IMR-90 (cell line): ENCODE data around the gene RIMS4. TPM values are rescaled to one million over a fixed set of nuclear protein-coding genes. Genes with fewer than 3 reads are reported as not detected.

Experiments used
- ATAC-seq: fragments of 200-7000 bp; cut with Tn5 transposase; 2 replicates; pipeline ENCODE4 v1.9.1; 2020; ENCODE audit warnings: low read depth, mild to moderate bottlenecking, moderate library complexity
- BruUV-seq: library from RNA; stranded (reverse); fragments of 400-500 nt; replicated peaks from 2 replicates; lab custom pipeline; 2021; lab: Mats Ljungman, UMichigan
- CTCF ChIA-PET: fragments of 300-600 bp; formaldehyde crosslinking; extraction: SDS; loops from one replicate; lab custom pipeline; 2021; ENCODE audit warnings: antibody characterized with exemption; lab: Yijun Ruan, JAX
- POLR2A ChIA-PET: fragments of 300-600 bp; sonication (Branson Sonifier 250); formaldehyde crosslinking; loops from one replicate; lab custom pipeline; 2022; ENCODE audit warnings: antibody characterized with exemption; ENCODE audit not compliant: unreplicated experiment; lab: Charles Lee
- DNase-seq: peaks from one replicate; pipeline ENCODE4 v3.0.0; 2013
- H2AFZ ChIP-seq: replicated peaks from 2 replicates; pipeline ENCODE3; 2013; ENCODE audit warnings: low read length, mild to moderate bottlenecking; ENCODE audit not compliant: poor library complexity
- H2AK5ac ChIP-seq: 2 replicates; pipeline ENCODE4 v1.6.1; 2013; ENCODE audit warnings: low read depth, low read length, inconsistent platforms
- H2AK9ac ChIP-seq: replicated peaks from 2 replicates; pipeline ENCODE3; 2013; ENCODE audit warnings: mild to moderate bottlenecking, low read depth, low read length, moderate library complexity; ENCODE audit not compliant: poor library complexity
- H2BK120ac ChIP-seq: 2 replicates; pipeline ENCODE4 v1.6.1; 2013; ENCODE audit warnings: low read depth, low read length, inconsistent platforms
- H2BK15ac ChIP-seq: 3 replicates; pipeline ENCODE4 v1.6.1; 2013; ENCODE audit warnings: low read depth, low read length, inconsistent platforms
- H2BK20ac ChIP-seq: 2 replicates; pipeline ENCODE4 v1.6.1; 2013; ENCODE audit warnings: low read depth, mild to moderate bottlenecking, inconsistent platforms, low read length, moderate library complexity
- H2BK5ac ChIP-seq: 2 replicates; pipeline ENCODE4 v1.6.1; 2013; ENCODE audit warnings: mild to moderate bottlenecking, low read depth, low read length, inconsistent platforms; ENCODE audit not compliant: poor library complexity, severe bottlenecking
- H3K14ac ChIP-seq: replicated peaks from 2 replicates; pipeline ENCODE4 v1.6.1; 2013; ENCODE audit warnings: low read depth, low read length, inconsistent platforms
- H3K18ac ChIP-seq: 2 replicates; pipeline ENCODE4 v1.6.1; 2013; ENCODE audit warnings: low read depth, low read length, control low read depth
- H3K23ac ChIP-seq: 2 replicates; pipeline ENCODE4 v1.6.1; 2013; ENCODE audit warnings: low read depth, low read length, inconsistent platforms
- H3K27ac ChIP-seq: 2 replicates; pipeline ENCODE4 v1.5.1; 2013; ENCODE audit warnings: mild to moderate bottlenecking, control low read depth, low read length; ENCODE audit not compliant: insufficient read depth
- H3K27me3 ChIP-seq: 2 replicates; pipeline ENCODE4 v1.6.1; 2013; ENCODE audit warnings: low read length; ENCODE audit not compliant: control insufficient read depth, insufficient read depth
- H3K36me3 ChIP-seq: 2 replicates; pipeline ENCODE4 v1.6.1; 2013; ENCODE audit warnings: low read length, mixed read lengths; ENCODE audit not compliant: control insufficient read depth, insufficient read depth
- H3K4ac ChIP-seq: 2 replicates; pipeline ENCODE4 v1.6.1; 2013; ENCODE audit warnings: low read depth, low read length, inconsistent platforms
- H3K4me1 ChIP-seq: 2 replicates; pipeline ENCODE4 v1.6.1; 2013; ENCODE audit warnings: low read length, mixed read lengths; ENCODE audit not compliant: control insufficient read depth, insufficient read depth
- H3K4me2 ChIP-seq: 2 replicates; pipeline ENCODE4 v1.6.1; 2013; ENCODE audit warnings: low read depth, mild to moderate bottlenecking, control low read depth, low read length, moderate library complexity
- H3K4me3 ChIP-seq: 2 replicates; pipeline ENCODE4 v1.5.1; 2013; ENCODE audit warnings: low read depth, mild to moderate bottlenecking, control low read depth, low read length, moderate library complexity; ENCODE audit not compliant: insufficient read depth
- H3K56ac ChIP-seq: 2 replicates; pipeline ENCODE4 v1.6.1; 2013; ENCODE audit warnings: low read length, inconsistent platforms; ENCODE audit not compliant: insufficient read depth; ENCODE audit errors: extremely low read depth
- H3K79me1 ChIP-seq, 2 experiments: 2 replicates each; pipeline ENCODE4 v1.6.1; 2013; ENCODE audit warnings: low read length in 2 of 2, inconsistent platforms in 1 of 2, low read depth in 1 of 2
- H3K9ac ChIP-seq: 2 replicates; pipeline ENCODE4 v1.6.1; 2013; ENCODE audit warnings: low read depth, low read length, control low read depth
- H3K9me1 ChIP-seq: 2 replicates; pipeline ENCODE4 v1.6.1; 2013; ENCODE audit warnings: low read length, inconsistent platforms; ENCODE audit not compliant: insufficient read depth
- H3K9me3 ChIP-seq: 2 replicates; pipeline ENCODE4 v1.6.1; 2013; ENCODE audit warnings: low read length; ENCODE audit not compliant: control insufficient read depth, insufficient read depth
- H4K20me1 ChIP-seq: 2 replicates; pipeline ENCODE4 v1.6.1; 2013; ENCODE audit warnings: low read length, inconsistent platforms; ENCODE audit not compliant: insufficient read depth
- H4K5ac ChIP-seq: 2 replicates; pipeline ENCODE4 v1.6.1; 2013; ENCODE audit warnings: mild to moderate bottlenecking, low read depth, low read length, control low read depth
- H4K8ac ChIP-seq, 2 experiments: 2 replicates each; pipeline ENCODE4 v1.6.1; 2013; ENCODE audit warnings: low read depth in 2 of 2, low read length in 2 of 2, control low read depth in 1 of 2, inconsistent platforms in 1 of 2
- H4K91ac ChIP-seq: 2 replicates; pipeline ENCODE4 v1.6.1; 2013; ENCODE audit warnings: low read depth, low read length, inconsistent platforms; ENCODE audit not compliant: insufficient read depth
- CEBPB ChIP-seq: IDR thresholded peaks from 2 replicates; pipeline ENCODE4 v1.6.1; 2012; ENCODE audit warnings: low read depth, low read length, improper control_type of control experiment
- CHD1 ChIP-seq: IDR thresholded peaks from 2 replicates; pipeline ENCODE4 v1.6.1; 2012; ENCODE audit warnings: low read depth, low read length, improper control_type of control experiment
- POLR2A ChIP-seq: IDR thresholded peaks from 2 replicates; pipeline ENCODE4 v1.6.1; 2012; ENCODE audit warnings: mild to moderate bottlenecking, low read depth, low read length
- RAD21 ChIP-seq: IDR thresholded peaks from 2 replicates; pipeline ENCODE4 v1.6.1; 2012; ENCODE audit warnings: low read length, improper control_type of control experiment
- WGBS, 2 experiments: methylation state at CpG; one replicate each; pipeline versions ENCODE4 v1.1.5 to v1.1.7; 2013; ENCODE audit warnings: missing lambda C conversion rate in 2 of 2; ENCODE audit not compliant: insufficient read length in 1 of 2; ENCODE audit errors: extremely low coverage in 2 of 2; 5-methylcytosine and 5-hydroxymethylcytosine counted together
- dilution Hi-C: fragments of 300-500 bp; cut with HindIII; formaldehyde crosslinking; loops from one replicate; pipeline ENCODE4 v1.14.3; 2018; ENCODE audit warnings: low sequenced_read_pairs; ENCODE audit not compliant: unreplicated experiment
- in situ Hi-C: fragments of 300-500 bp; cut with MboI; formaldehyde crosslinking; loops from 3 replicates; pipeline ENCODE4 v1.14.3; 2019; ENCODE audit warnings: low sequenced_read_pairs, inconsistent platforms, mixed read lengths
- intact Hi-C: fragments of 100-400 bp; cut with micrococcal nuclease; formaldehyde crosslinking; loops from 2 replicates; pipeline ENCODE4 v1.10.0; 2022
- polyA plus RNA-seq, 3 experiments: library from polyadenylated mRNA; depleted of rRNA; stranded (reverse); fragments of >200 nt; gene quantifications; 2 replicates each; pipeline ENCODE4 v1.2.3, GENCODE V29; 2012; ENCODE audit warnings: low replicate concordance in 1 of 3
- total RNA-seq: library from RNA; depleted of rRNA; stranded (reverse); fragments of >200 nt; gene quantifications from 2 replicates; pipeline ENCODE4 v1.2.3, GENCODE V29; 2012

Gene RIMS4
- total and polyA plus RNA-seq, 2 of the 4 experiments (the other 2 are of a cell fraction), result not detected

DNA sequence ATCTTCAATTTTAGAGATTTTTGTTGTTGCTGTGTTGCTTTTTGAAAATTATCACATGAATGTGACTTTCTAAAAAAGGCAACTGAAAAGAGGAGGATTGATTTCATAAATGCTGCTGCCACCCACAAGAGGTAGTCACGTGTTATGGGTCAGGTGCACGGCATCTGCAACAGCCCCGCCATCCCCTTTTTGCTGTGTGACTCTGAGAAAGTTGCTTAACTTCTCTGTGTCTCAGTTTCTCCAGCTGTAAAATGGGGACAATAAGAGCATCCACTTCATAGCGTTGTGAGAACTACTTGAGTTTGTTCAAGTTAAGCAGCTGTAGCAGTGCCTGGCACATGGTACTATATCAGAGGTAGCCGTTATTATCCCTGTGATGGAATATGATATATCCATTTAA is 84.5 kb downstream of the RIMS4 start:
- CTCF ChIA-PET, result no interaction called here
- H3K9me1 ChIP-seq, result 0 out of 2 replicates have a peak, but pooled peaks cover under 1% of the 10 kb centered on the region
- H2BK5ac ChIP-seq, result no peak overlapping the region
- H3K79me1 ChIP-seq, result no peaks in the 10 kb centered on the region
- H3K56ac ChIP-seq, result no peak overlapping the region
- H3K9me3 ChIP-seq, result no peaks in the 10 kb centered on the region
- no peak overlapping the region for H2AFZ ChIP-seq
- no CpG with 5 or more reads among the region's 5 CpGs for WGBS, 2 experiments
- H2BK120ac ChIP-seq, result no peak overlapping the region
- H3K4me2 ChIP-seq, result no peak overlapping the region
- no peaks in the 10 kb centered on the region for H3K36me3 ChIP-seq
- H2AK9ac ChIP-seq, result no peak overlapping the region
- in situ Hi-C loops, result no loop called here
- POLR2A ChIA-PET, result no interaction called here
- no peak overlapping the region for H4K5ac ChIP-seq
- H3K14ac ChIP-seq, result no peak overlapping the region
- H3K18ac ChIP-seq, result no peak overlapping the region
- no peak overlapping the region for H3K4ac ChIP-seq
- dilution Hi-C loops, result no loop called here
- H2BK20ac ChIP-seq, result no peak overlapping the region
- H4K91ac ChIP-seq, result no peak overlapping the region
- no peak for TF ChIP-seq CEBPB
- TF ChIP-seq RAD21, result no peak
- no peak for TF ChIP-seq POLR2A
- no peak for TF ChIP-seq CHD1
- H3K23ac ChIP-seq, result no peak overlapping the region
- H4K20me1 ChIP-seq, result no peaks in the 10 kb centered on the region; the same call in 1 of the 2 replicates
- H3K4me3 ChIP-seq, result no peak overlapping the region
- H3K9ac ChIP-seq, result no peak overlapping the region
- peaks cover 14% of the 10 kb centered on the region for H3K4me1 ChIP-seq
- no peak overlapping the region for H3K27ac ChIP-seq
- H2BK15ac ChIP-seq, result no peak overlapping the region
- H3K27me3 ChIP-seq, result no peaks in the 10 kb centered on the region; the same call in 1 of the 2 replicates
- intact Hi-C loops, result no loop called here
- ATAC-seq, result no peak
- H2AK5ac ChIP-seq, result peak overlapping the region; percentile 66; the same call in 1 of the 2 replicates
- BruUV-seq, result no TSS peak
- no peak for DNase-seq
- H4K8ac ChIP-seq, result no peak overlapping the region
